HEK293 (cell line): ENCODE results near the gene ETV7.

Experiments used
- CTCF ChIA-PET: fragments of 350-600 bp; formaldehyde crosslinking; extraction: SDS; loops from one replicate; lab custom pipeline; 2021; ENCODE audit warnings: antibody characterized with exemption; lab: Yijun Ruan, JAX
- POLR2A ChIA-PET: fragments of 300-600 bp; formaldehyde crosslinking; extraction: SDS; loops from one replicate; lab custom pipeline; 2020; ENCODE audit warnings: antibody characterized with exemption, inconsistent platforms; lab: Yijun Ruan, JAX
- H3K27ac ChIP-seq: fragments of 200-500 bp; sonication (Bioruptor generic); 2 replicates; pipeline ENCODE4 v1.5.1; 2014; ENCODE audit warnings: low read depth, low read length, control low read depth, inconsistent platforms; ENCODE audit errors: extremely low read depth
- H3K36me3 ChIP-seq, 2 experiments: fragments of 200-500 bp in 1 of 2; sonication (Bioruptor generic) in 1 of 2; 1 replicate in 1 of 2; 2 replicates in 1 of 2; pipeline ENCODE4 v1.5.1; 2014 to 2017; ENCODE audit warnings: inconsistent platforms in 2 of 2, low read length in 2 of 2; ENCODE audit not compliant: control insufficient read depth in 2 of 2, insufficient read depth in 1 of 2
- H3K4me1 ChIP-seq: fragments of 200-500 bp; sonication (Bioruptor generic); 2 replicates; pipeline ENCODE4 v1.5.1; 2014; ENCODE audit warnings: mild to moderate bottlenecking, low read length, inconsistent platforms; ENCODE audit not compliant: control insufficient read depth, insufficient read depth
- H3K4me3 ChIP-seq: 2 replicates; pipeline ENCODE4 v1.5.1; 2011; ENCODE audit warnings: low read depth, mild to moderate bottlenecking, control low read depth, low read length, moderate library complexity
- H3K9me3 ChIP-seq: fragments of 200-500 bp; sonication (Bioruptor generic); 2 replicates; pipeline ENCODE4 v1.5.1; 2014; ENCODE audit warnings: low read depth, low read length, inconsistent platforms; ENCODE audit not compliant: control insufficient read depth, insufficient read depth
- EGR2 ChIP-seq: fragments of 450-650 bp; formaldehyde crosslinking; IDR thresholded peaks from 2 replicates; pipeline ENCODE4 v1.5.1; 2016; ENCODE audit warnings: low read depth, missing biosample characterization, missing genetic modification characterization
- GLI4 ChIP-seq: fragments of 450-650 bp; formaldehyde crosslinking; IDR thresholded peaks from 2 replicates; pipeline ENCODE4 v1.5.1; 2016; ENCODE audit warnings: missing biosample characterization, missing genetic modification characterization
- IKZF3 ChIP-seq: fragments of 450-650 bp; IDR thresholded peaks from 2 replicates; pipeline ENCODE4 v1.5.0; 2018; ENCODE audit warnings: missing biosample characterization, mild to moderate bottlenecking, missing genetic modification characterization, moderate library complexity
- YY2 ChIP-seq: fragments of 450-650 bp; formaldehyde crosslinking; IDR thresholded peaks from 2 replicates; pipeline ENCODE4 v1.5.1; 2016; ENCODE audit warnings: missing biosample characterization, missing genetic modification characterization
- ZFHX2 ChIP-seq: fragments of 450-650 bp; formaldehyde crosslinking; conservative IDR thresholded peaks from 2 replicates; pipeline ENCODE4 v1.5.1; 2016; ENCODE audit warnings: missing biosample characterization, missing genetic modification characterization
- ZNF202 ChIP-seq: fragments of 450-650 bp; formaldehyde crosslinking; IDR thresholded peaks from 2 replicates; pipeline ENCODE4 v1.5.1; 2016; ENCODE audit warnings: missing biosample characterization, missing genetic modification characterization, borderline replicate concordance
- ZNF274 ChIP-seq, 2 experiments: fragments of 200-500 bp in 1 of 2; fragments of 450-650 bp in 1 of 2; sonication (Bioruptor generic) in 1 of 2; formaldehyde crosslinking in 1 of 2; IDR thresholded peaks; 2 replicates each; pipeline versions ENCODE4 v1.5.1 to v1.6.1; 2014 to 2016; ENCODE audit warnings: borderline replicate concordance in 1 of 2, inconsistent platforms in 1 of 2, low read length in 1 of 2, missing biosample characterization in 1 of 2, missing genetic modification characterization in 1 of 2
- ZNF621 ChIP-seq: fragments of 450-650 bp; formaldehyde crosslinking; IDR thresholded peaks from 2 replicates; pipeline ENCODE4 v1.5.1; 2017; ENCODE audit warnings: missing biosample characterization, missing genetic modification characterization
- TF ChIP-seq, protein P1 (sequence below): fragments of 450-650 bp; formaldehyde crosslinking; IDR thresholded peaks from 2 replicates; pipeline ENCODE4 v1.5.1; 2016; ENCODE audit warnings: missing biosample characterization, missing genetic modification characterization

The ETV7 gene

DNA sequence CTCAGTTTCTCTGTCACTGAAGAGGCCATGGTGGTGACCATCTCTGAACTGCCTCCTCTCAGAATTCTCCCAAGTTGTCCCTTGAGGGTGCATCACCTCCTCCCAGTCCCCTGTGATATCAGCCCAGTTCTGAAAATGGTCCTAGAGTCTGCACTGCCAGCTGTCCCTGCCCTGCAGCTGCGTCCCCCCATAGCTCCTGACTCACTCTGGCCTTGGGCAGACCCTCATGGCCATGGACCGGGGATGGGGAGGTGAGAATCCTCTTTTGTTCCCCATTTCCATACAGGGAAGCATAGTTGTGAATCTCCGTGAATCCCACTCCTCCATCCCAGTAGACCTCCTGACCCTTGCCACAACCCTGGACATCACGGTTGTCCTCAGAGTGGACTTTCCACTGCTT, 4.5 kb downstream of the ETV7 start (continued):
- TF ChIP-seq, protein P1, sequence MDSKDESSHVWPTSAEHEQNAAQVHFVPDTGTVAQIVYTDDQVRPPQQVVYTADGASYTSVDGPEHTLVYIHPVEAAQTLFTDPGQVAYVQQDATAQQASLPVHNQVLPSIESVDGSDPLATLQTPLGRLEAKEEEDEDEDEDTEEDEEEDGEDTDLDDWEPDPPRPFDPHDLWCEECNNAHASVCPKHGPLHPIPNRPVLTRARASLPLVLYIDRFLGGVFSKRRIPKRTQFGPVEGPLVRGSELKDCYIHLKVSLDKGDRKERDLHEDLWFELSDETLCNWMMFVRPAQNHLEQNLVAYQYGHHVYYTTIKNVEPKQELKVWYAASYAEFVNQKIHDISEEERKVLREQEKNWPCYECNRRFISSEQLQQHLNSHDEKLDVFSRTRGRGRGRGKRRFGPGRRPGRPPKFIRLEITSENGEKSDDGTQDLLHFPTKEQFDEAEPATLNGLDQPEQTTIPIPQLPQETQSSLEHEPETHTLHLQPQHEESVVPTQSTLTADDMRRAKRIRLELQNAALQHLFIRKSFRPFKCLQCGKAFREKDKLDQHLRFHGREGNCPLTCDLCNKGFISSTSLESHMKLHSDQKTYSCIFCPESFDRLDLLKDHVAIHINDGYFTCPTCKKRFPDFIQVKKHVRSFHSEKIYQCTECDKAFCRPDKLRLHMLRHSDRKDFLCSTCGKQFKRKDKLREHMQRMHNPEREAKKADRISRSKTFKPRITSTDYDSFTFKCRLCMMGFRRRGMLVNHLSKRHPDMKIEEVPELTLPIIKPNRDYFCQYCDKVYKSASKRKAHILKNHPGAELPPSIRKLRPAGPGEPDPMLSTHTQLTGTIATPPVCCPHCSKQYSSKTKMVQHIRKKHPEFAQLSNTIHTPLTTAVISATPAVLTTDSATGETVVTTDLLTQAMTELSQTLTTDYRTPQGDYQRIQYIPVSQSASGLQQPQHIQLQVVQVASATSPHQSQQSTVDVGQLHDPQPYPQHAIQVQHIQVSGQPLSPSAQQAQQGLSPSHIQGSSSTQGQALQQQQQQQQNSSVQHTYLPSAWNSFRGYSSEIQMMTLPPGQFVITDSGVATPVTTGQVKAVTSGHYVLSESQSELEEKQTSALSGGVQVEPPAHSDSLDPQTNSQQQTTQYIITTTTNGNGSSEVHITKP: no peak
- no peak for TF ChIP-seq ZNF274 (IDR thresholded peaks at IDR 0.05; ENCODE audit: low read length)
- TF ChIP-seq ZNF274 (tag by site-specific recombination; IDR thresholded peaks at IDR 0.05; ENCODE audit: borderline replicate concordance): no peak

DNA sequence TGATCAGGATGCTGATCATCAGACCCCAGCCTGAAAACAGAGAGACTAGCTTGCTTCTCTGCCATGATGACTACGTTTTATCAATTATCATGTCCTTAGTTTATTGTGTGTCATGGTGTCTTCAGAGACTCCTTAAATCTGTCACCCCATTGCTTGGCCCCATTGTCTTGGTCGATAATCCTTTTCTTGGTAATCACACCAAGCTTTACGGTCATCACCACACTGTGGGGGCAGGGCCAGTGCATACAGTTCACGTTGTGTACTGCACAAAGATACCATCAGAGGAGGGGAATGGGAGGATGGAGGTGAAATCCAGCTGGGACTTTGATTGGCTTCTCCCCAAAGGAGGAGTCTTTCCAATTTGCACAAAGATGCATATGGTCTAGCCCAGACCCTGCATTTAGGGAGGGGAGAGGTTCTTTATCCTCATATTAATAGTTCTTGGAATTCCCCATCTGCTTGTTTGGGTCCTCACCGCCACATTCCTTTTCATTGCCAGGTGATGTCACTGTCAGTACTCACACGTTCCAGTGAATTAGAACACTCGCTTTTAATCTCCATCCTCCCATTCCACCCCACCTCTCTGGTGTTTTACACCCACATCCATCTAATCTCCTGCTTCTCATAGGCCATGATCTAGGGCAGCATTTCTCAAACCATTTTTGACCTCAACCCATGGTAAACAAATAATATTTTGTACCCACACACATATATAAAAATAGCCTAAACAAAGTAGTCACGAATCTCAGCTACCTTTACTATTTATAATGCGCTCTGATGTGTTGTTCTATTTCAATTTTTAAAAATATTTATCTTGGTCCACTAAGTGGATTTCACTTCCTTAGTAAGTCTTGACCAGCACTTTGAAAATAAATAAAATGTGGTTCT, 5.7 kb downstream of the ETV7 start:
- TF ChIP-seq YY2 (tag by site-specific recombination) (no peak), GLI4 (tag by site-specific recombination) (no peak), ZFHX2 (tag by site-specific recombination) (peak; percentile 34), IKZF3 (tag by site-specific recombination) (no peak), EGR2 (tag by site-specific recombination) (0 out of 2 replicates have a peak, but pooled peaks have one; percentile 8)
- TF ChIP-seq, protein P1: peak; percentile 47
- CTCF ChIA-PET: interaction anchor here (0.7 to 1.0 kb wide), 3 partner anchors 40 to 1610 kb away, joined by 3 read pairs; no protein-coding TSS in a partner anchor
- Histone ChIP-seq H3K9me3 (no peaks in the 10 kb centered on the region), H3K27ac (no peak overlapping the region), H3K36me3 (no peaks in the 10 kb centered on the region), H3K4me3 (no peak overlapping the region), H3K4me1 (peaks cover 5% of the 10 kb centered on the region; the same call in 1 of the 2 replicates)
- POLR2A ChIA-PET: no interaction called here

DNA sequence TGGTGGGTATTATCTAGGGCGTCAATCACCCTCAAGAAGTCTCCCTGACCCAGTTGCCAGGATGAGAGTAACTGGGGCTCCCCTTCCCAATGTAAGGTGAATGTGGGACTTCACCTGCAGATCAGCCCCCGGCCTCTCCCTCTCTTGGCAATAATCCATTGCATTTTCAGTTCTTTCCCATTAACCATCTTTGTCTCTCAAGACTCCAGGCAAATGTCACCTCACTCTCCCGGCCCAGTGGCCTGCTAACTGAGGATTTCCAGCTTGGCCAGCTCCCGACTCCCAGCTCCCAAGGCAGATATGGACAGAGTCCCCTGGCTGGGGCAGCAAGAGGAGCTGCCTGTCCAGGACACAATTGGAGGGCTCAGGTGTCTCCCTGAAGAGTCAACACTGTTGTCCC, 7.3 kb downstream of the ETV7 start:
- CTCF ChIA-PET: interaction anchor here (0.9 to 1.5 kb wide), 3 partner anchors 20 to 78 kb away, joined by 3 to 4 read pairs (median 4); no protein-coding TSS in a partner anchor
- POLR2A ChIA-PET: no interaction called here
- no peak for TF ChIP-seq ZNF202 (tag by site-specific recombination)

DNA sequence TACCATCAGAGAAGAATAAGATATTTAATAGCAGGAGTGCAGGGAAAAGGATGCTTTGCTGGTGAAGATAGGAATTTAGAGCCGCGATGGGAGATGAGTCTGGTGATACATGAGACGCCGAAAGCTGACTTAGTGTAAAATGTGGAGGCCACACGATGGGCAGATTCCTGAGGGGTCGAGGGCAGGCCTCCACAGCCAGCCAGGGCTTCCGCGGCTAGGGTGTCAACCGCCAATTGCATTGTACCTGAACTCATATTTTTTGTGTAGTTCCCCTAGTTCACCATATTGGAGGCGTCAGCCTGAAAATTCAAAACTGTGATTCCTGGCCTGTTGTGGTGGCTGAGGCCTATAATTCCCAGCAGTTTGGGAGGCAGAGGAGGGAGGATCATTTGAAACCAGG, 8.5 kb downstream of the ETV7 start:
- Histone ChIP-seq H3K4me3 (no peak overlapping the region), H3K9me3 (no peaks in the 10 kb centered on the region), H3K4me1 (no peaks in the 10 kb centered on the region; the same call in 1 of the 2 replicates), H3K36me3 (no peaks in the 10 kb centered on the region), H3K27ac (no peak overlapping the region)
- POLR2A ChIA-PET: no interaction called here
- CTCF ChIA-PET: no interaction called here
- TF ChIP-seq ZNF621 (tag by site-specific recombination): no peak
- TF ChIP-seq ZNF274 (IDR thresholded peaks at IDR 0.05; ENCODE audit: low read length): no peak
- no peak for TF ChIP-seq ZNF274 (tag by site-specific recombination; IDR thresholded peaks at IDR 0.05; ENCODE audit: borderline replicate concordance)
- TF ChIP-seq, all 188 proteins: peak for 0

More for the DNA sequence above, 7.3 kb downstream of the ETV7 start:
- H3K4me1 ChIP-seq: no peaks in the 10 kb centered on the region; the same call in 1 of the 2 replicates
- H3K9me3 ChIP-seq: no peaks in the 10 kb centered on the region
- no peak overlapping the region for H3K4me3 ChIP-seq
- no peaks in the 10 kb centered on the region for H3K36me3 ChIP-seq
- H3K27ac ChIP-seq: no peak overlapping the region
